H1 (cell line): Measurements from ENCODE around the gene EGLN2. TPM values are rescaled to one million over a fixed set of nuclear protein-coding genes. Genes with fewer than 3 reads are reported as not detected.

ENCODE experiments used
- ASH2L ChIP-seq: fragments of 200-600, 300-600 bp; sonication (generic); IDR thresholded peaks from one replicate; pipeline ENCODE4 v1.7.1; 2017; ENCODE audit warnings: low read length
- BCL11A ChIP-seq, 2 experiments: IDR thresholded peaks; one replicate each; pipeline ENCODE4 v1.6.1; 2011; ENCODE audit warnings: low read depth in 2 of 2, low read length in 2 of 2, mild to moderate bottlenecking in 2 of 2
- CHD1 ChIP-seq: IDR thresholded peaks from 2 replicates; pipeline ENCODE4 v1.6.1; 2012; ENCODE audit warnings: low read depth, low read length, improper control_type of control experiment
- CTBP2 ChIP-seq: IDR thresholded peaks from 2 replicates; pipeline ENCODE4 v1.7.0; 2011; ENCODE audit warnings: borderline replicate concordance, mild to moderate bottlenecking, moderate library complexity, mixed read lengths, low read length; ENCODE audit not compliant: insufficient read depth, insufficient read length
- EGR1 ChIP-seq: IDR thresholded peaks from 2 replicates; pipeline ENCODE4 v1.6.1; 2011; ENCODE audit warnings: low read depth, low read length, borderline replicate concordance
- GTF2F1 ChIP-seq: IDR thresholded peaks from 2 replicates; pipeline ENCODE4 v1.6.1; 2012; ENCODE audit warnings: low read depth, low read length, improper control_type of control experiment, borderline replicate concordance
- JUND ChIP-seq: IDR thresholded peaks from 2 replicates; pipeline ENCODE4 v1.6.1; 2011; ENCODE audit warnings: mild to moderate bottlenecking, improper control_type of control experiment, low read length
- KDM5A ChIP-seq: fragments of 200-600 bp; IDR thresholded peaks from 2 replicates; pipeline ENCODE4 v1.7.1; 2012; ENCODE audit warnings: mild to moderate bottlenecking, low read length, inconsistent platforms, mixed read lengths
- POU5F1 ChIP-seq: IDR thresholded peaks from 2 replicates; pipeline ENCODE4 v1.6.1; 2011; ENCODE audit warnings: low read depth, mild to moderate bottlenecking, low read length, moderate library complexity
- SIRT6 ChIP-seq: IDR thresholded peaks from one replicate; pipeline ENCODE4 v1.7.1; 2012; ENCODE audit warnings: low read length, inconsistent platforms
- SP4 ChIP-seq: IDR thresholded peaks from 2 replicates; pipeline ENCODE4 v1.6.1; 2012; ENCODE audit warnings: low read length, inconsistent platforms
- SRF ChIP-seq: IDR thresholded peaks from 2 replicates; pipeline ENCODE4 v1.6.1; 2011; ENCODE audit warnings: mild to moderate bottlenecking, low read depth, low read length, moderate library complexity
- SUZ12 ChIP-seq: fragments of 200-600 bp; sonication (generic); IDR thresholded peaks from 2 replicates; pipeline ENCODE4 v1.6.1; 2012; ENCODE audit warnings: mild to moderate bottlenecking, inconsistent platforms, low read length, moderate library complexity, mixed read lengths
- TAF1 ChIP-seq: IDR thresholded peaks from 2 replicates; pipeline ENCODE4 v1.6.1; 2011; ENCODE audit warnings: mild to moderate bottlenecking, low read depth, low read length
- TCF12 ChIP-seq: IDR thresholded peaks from 2 replicates; pipeline ENCODE4 v1.6.1; 2011; ENCODE audit warnings: low read depth, mild to moderate bottlenecking, low read length
- TEAD4 ChIP-seq: IDR thresholded peaks from 2 replicates; pipeline ENCODE4 v1.6.1; 2012; ENCODE audit warnings: low read depth, low read length, inconsistent platforms, mixed read lengths
- polyA plus RNA-seq, 7 experiments: library from polyadenylated mRNA; depleted of rRNA in 3 of 7; stranded (reverse) in 5 of 7; unstranded in 2 of 7; fragments of >200 nt in 5 of 7; fragments of 200-250 nt in 2 of 7; gene quantifications; 1 replicate in 5 of 7; 2 replicates in 1 of 7; 4 replicates in 1 of 7; pipeline versions ENCODE4 v1.2.1 to v1.2.3, GENCODE V29; 2011 to 2013; ENCODE audit warnings: missing spikeins in 2 of 7, mixed read lengths in 2 of 7
- total RNA-seq: library from RNA; stranded (reverse); fragmentation: NEBNext Ultra II Directional; extraction: Animal tissue kit (Norgen Biotek cat#: 25700); gene quantifications from 2 replicates; pipeline ENCODE4 v1.2.1, GENCODE V29; 2021
- TF ChIP-seq, protein P1 (sequence below): IDR thresholded peaks from 2 replicates; pipeline ENCODE4 v1.6.1; 2012; ENCODE audit warnings: low read length, inconsistent platforms
- TF ChIP-seq, protein P2 (sequence below): IDR thresholded peaks from 2 replicates; pipeline ENCODE4 v1.6.1; 2011; ENCODE audit warnings: low read length, improper control_type of control experiment

The EGLN2 gene
- total and polyA plus RNA-seq, 2 of the 8 experiments (the other 6 are each of a cell fraction or from before 2014, with no cell fraction given), result 86.9 to 103 TPM

GRCh38 chr19:40777937-40778705 lies 20.9 kb upstream of the EGLN2 start, which contains the start of gene RAB4B (continued):
- TF ChIP-seq TEAD4 (no peak), ASH2L (peak; percentile 58), CTBP2 (no peak), TAF1 (peak; percentile 58), KDM5A (no peak), SRF (no peak), BCL11A (IDR thresholded peaks at IDR 0.05; ENCODE audit: low read depth in 2 of 2, low read length in 2 of 2) (no peak), CHD1 (no peak), TCF12 (no peak), SUZ12 (no peak), SIRT6 (no peak), SP4 (peak; percentile 95), JUND (no peak; the same call in 1 of the 2 replicates), POU5F1 (no peak), GTF2F1 (no peak), EGR1 (no peak)
- TF ChIP-seq, protein P1, sequence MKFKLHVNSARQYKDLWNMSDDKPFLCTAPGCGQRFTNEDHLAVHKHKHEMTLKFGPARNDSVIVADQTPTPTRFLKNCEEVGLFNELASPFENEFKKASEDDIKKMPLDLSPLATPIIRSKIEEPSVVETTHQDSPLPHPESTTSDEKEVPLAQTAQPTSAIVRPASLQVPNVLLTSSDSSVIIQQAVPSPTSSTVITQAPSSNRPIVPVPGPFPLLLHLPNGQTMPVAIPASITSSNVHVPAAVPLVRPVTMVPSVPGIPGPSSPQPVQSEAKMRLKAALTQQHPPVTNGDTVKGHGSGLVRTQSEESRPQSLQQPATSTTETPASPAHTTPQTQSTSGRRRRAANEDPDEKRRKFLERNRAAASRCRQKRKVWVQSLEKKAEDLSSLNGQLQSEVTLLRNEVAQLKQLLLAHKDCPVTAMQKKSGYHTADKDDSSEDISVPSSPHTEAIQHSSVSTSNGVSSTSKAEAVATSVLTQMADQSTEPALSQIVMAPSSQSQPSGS, result no peak
- TF ChIP-seq, protein P2, sequence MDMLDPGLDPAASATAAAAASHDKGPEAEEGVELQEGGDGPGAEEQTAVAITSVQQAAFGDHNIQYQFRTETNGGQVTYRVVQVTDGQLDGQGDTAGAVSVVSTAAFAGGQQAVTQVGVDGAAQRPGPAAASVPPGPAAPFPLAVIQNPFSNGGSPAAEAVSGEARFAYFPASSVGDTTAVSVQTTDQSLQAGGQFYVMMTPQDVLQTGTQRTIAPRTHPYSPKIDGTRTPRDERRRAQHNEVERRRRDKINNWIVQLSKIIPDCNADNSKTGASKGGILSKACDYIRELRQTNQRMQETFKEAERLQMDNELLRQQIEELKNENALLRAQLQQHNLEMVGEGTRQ, result no peak
